HCT116 (cell line): Measurements from ENCODE around the gene CAT. TPM values are rescaled to one million over a fixed set of nuclear protein-coding genes. Genes with fewer than 3 reads are reported as not detected.

ENCODE experiments used
- ATAC-seq: fragments of 200-7000 bp; cut with Tn5 transposase; 2 replicates; pipeline ENCODE4 v1.9.1; 2020; ENCODE audit warnings: mild to moderate bottlenecking, moderate library complexity
- BruUV-seq: library from RNA; stranded (reverse); fragments of 400-500 nt; replicated peaks from 2 replicates; lab custom pipeline; 2021; lab: Mats Ljungman, UMichigan
- CTCF ChIA-PET: fragments of 300-600 bp; sonication (Branson Sonifier 250); formaldehyde crosslinking; loops from one replicate; lab custom pipeline; 2021; ENCODE audit warnings: antibody characterized with exemption; lab: Charles Lee
- POLR2A ChIA-PET: fragments of 300-600, 350-600 bp; sonication (Branson Sonifier 250); formaldehyde crosslinking; loops from one replicate; lab custom pipeline; 2021; ENCODE audit warnings: antibody characterized with exemption; lab: Charles Lee
- RAD21 ChIA-PET, 2 experiments: fragments of 300-600 bp; sonication (Branson Sonifier 250); formaldehyde crosslinking; loops; one replicate each; lab custom pipeline; 2023; ENCODE audit warnings: low total read pairs in 2 of 2; ENCODE audit not compliant: uncharacterized antibody in 2 of 2, unreplicated experiment in 2 of 2, low non-redundant PET in 1 of 2; lab: Charles Lee
- DNase-seq: peaks from one replicate; pipeline ENCODE4 v3.0.0-alpha.2; 2010; ENCODE audit warnings: low read depth, low spot score
- H2AFZ ChIP-seq: fragments of 200-600 bp; shearing (Covaris generic), sonication (generic); 2 replicates; pipeline ENCODE4 v1.6.1; 2017; ENCODE audit warnings: low read depth, mixed run types, mixed read lengths, antibody characterized with exemption, low read length; ENCODE audit not compliant: poor library complexity, severe bottlenecking
- H3K27ac ChIP-seq: 2 replicates; pipeline ENCODE4 v1.5.1; 2012; ENCODE audit warnings: low read depth, low read length
- H3K27me3 ChIP-seq: fragments of 200-600 bp; sonication (generic); 2 replicates; pipeline ENCODE4 v1.6.1; 2016; ENCODE audit warnings: mixed run types, low read length, mixed read lengths; ENCODE audit not compliant: insufficient read depth
- H3K36me3 ChIP-seq, 2 experiments: fragments of 200-500 bp in 1 of 2; fragments of 200-600 bp in 1 of 2; sonication (Bioruptor generic) in 1 of 2; sonication (generic) in 1 of 2; 2 replicates each; pipeline versions ENCODE4 v1.5.1 to v1.6.1; 2014 to 2016; ENCODE audit warnings: low read length in 2 of 2, inconsistent platforms in 1 of 2, mixed read lengths in 1 of 2, mixed run types in 1 of 2; ENCODE audit not compliant: insufficient read depth in 2 of 2, control insufficient read depth in 1 of 2
- H3K4me1 ChIP-seq, 2 experiments: fragments of 200-600 bp in 1 of 2; sonication (generic) in 1 of 2; 2 replicates each; pipeline versions ENCODE4 v1.5.1 to v1.6.1; 2012 to 2017; ENCODE audit warnings: low read length in 2 of 2, inconsistent platforms in 1 of 2, mild to moderate bottlenecking in 1 of 2, mixed read lengths in 1 of 2, mixed run types in 1 of 2, moderate library complexity in 1 of 2; ENCODE audit not compliant: insufficient read depth in 2 of 2, control insufficient read depth in 1 of 2
- H3K4me2 ChIP-seq: fragments of 200-600 bp; sonication (generic); 2 replicates; pipeline ENCODE4 v1.6.1; 2017; ENCODE audit warnings: mixed run types, low read length, mixed read lengths
- H3K4me3 ChIP-seq, 2 experiments: fragments of 200-600 bp in 1 of 2; sonication (generic) in 1 of 2; replicated peaks in 1 of 2; 2 replicates each; pipeline ENCODE4 v1.5.1; 2011 to 2016; ENCODE audit warnings: low read length in 2 of 2, control low read depth in 1 of 2, low read depth in 1 of 2, mild to moderate bottlenecking in 1 of 2, mixed read lengths in 1 of 2, mixed run types in 1 of 2
- H3K79me2 ChIP-seq: fragments of 200-600 bp; sonication (generic); 2 replicates; pipeline ENCODE4 v1.6.1; 2017; ENCODE audit warnings: mild to moderate bottlenecking, mixed run types, low read length, moderate library complexity, mixed read lengths; ENCODE audit not compliant: insufficient read depth
- H3K9ac ChIP-seq: fragments of 200-600 bp; sonication (generic); 2 replicates; pipeline ENCODE4 v1.6.1; 2016; ENCODE audit warnings: low read length, mixed read lengths
- H3K9me2 ChIP-seq: fragments of 200-600 bp; sonication (generic), shearing (Covaris generic); 2 replicates; pipeline ENCODE4 v1.6.1; 2017; ENCODE audit warnings: mixed run types, mild to moderate bottlenecking, moderate library complexity; ENCODE audit not compliant: insufficient read depth
- H3K9me3 ChIP-seq, 2 experiments: fragments of 200-500 bp in 1 of 2; fragments of 200-600 bp in 1 of 2; sonication (Bioruptor generic) in 1 of 2; sonication (generic) in 1 of 2; 2 replicates each; pipeline ENCODE4 v1.6.1; 2014 to 2017; ENCODE audit warnings: low read length in 2 of 2, mixed read lengths in 2 of 2, inconsistent platforms in 1 of 2, low read depth in 1 of 2, mild to moderate bottlenecking in 1 of 2, mixed run types in 1 of 2, moderate library complexity in 1 of 2; ENCODE audit not compliant: control insufficient read depth in 1 of 2, insufficient read depth in 1 of 2
- H4K20me1 ChIP-seq: fragments of 200-600 bp; sonication (generic), shearing (Covaris generic); 2 replicates; pipeline ENCODE4 v1.6.1; 2017; ENCODE audit warnings: mixed run types, mild to moderate bottlenecking, moderate library complexity; ENCODE audit not compliant: insufficient read depth
- CBX3 ChIP-seq: IDR thresholded peaks from 2 replicates; pipeline ENCODE4 v1.6.1; 2012; ENCODE audit warnings: low read depth
- CEBPB ChIP-seq: IDR thresholded peaks from 2 replicates; pipeline ENCODE4 v1.6.1; 2012; ENCODE audit warnings: low read depth
- ELF1 ChIP-seq: IDR thresholded peaks from 2 replicates; pipeline ENCODE4 v1.6.1; 2012; ENCODE audit warnings: low read depth, borderline replicate concordance
- EZH2 ChIP-seq: fragments of 200-600 bp; sonication (generic); IDR thresholded peaks from 2 replicates; pipeline ENCODE4 v1.6.1; 2017; ENCODE audit warnings: antibody characterized with exemption, mixed run types
- JUND ChIP-seq: IDR thresholded peaks from 2 replicates; pipeline ENCODE4 v1.6.1; 2012
- POLR2A ChIP-seq: IDR thresholded peaks from 2 replicates; pipeline ENCODE4 v1.7.0; 2011; ENCODE audit warnings: borderline replicate concordance; ENCODE audit not compliant: insufficient read depth, insufficient read length; ENCODE audit errors: extremely low read depth
- POLR2AphosphoS5 ChIP-seq: IDR thresholded peaks from 2 replicates; pipeline ENCODE4 v1.6.1; 2011; ENCODE audit warnings: mild to moderate bottlenecking, low read depth, low read length, moderate library complexity
- RAD21 ChIP-seq: IDR thresholded peaks from 2 replicates; pipeline ENCODE4 v1.6.1; 2012; ENCODE audit warnings: low read depth, mild to moderate bottlenecking
- SIN3A ChIP-seq: IDR thresholded peaks from 2 replicates; pipeline ENCODE4 v1.6.1; 2012; ENCODE audit warnings: low read depth
- SP1 ChIP-seq: IDR thresholded peaks from 2 replicates; pipeline ENCODE4 v1.6.1; 2012; ENCODE audit warnings: low read depth
- SRF ChIP-seq: IDR thresholded peaks from 2 replicates; pipeline ENCODE4 v1.6.1; 2012; ENCODE audit warnings: low read depth
- ZFX ChIP-seq: fragments of 450-650 bp; IDR thresholded peaks from 2 replicates; pipeline ENCODE4 v1.6.1; 2017
- intact Hi-C: fragments of 100-400 bp; cut with micrococcal nuclease; formaldehyde crosslinking; loops from 2 replicates; pipeline ENCODE4 v1.10.0; 2022
- total RNA-seq: library from RNA; stranded (reverse); gene quantifications from one replicate; pipeline ENCODE4 v1.2.1, GENCODE V29; 2021; ENCODE audit not compliant: unreplicated experiment
- TF ChIP-seq, protein P1 (sequence below): IDR thresholded peaks from 2 replicates; pipeline ENCODE4 v1.6.1; 2012
- TF ChIP-seq, protein P2 (sequence below): IDR thresholded peaks from 2 replicates; pipeline ENCODE4 v1.6.1; 2012; ENCODE audit warnings: low read depth

CAT gene
- total RNA-seq, 1 experiment from 2014 or later: 50.9 TPM

DNA sequence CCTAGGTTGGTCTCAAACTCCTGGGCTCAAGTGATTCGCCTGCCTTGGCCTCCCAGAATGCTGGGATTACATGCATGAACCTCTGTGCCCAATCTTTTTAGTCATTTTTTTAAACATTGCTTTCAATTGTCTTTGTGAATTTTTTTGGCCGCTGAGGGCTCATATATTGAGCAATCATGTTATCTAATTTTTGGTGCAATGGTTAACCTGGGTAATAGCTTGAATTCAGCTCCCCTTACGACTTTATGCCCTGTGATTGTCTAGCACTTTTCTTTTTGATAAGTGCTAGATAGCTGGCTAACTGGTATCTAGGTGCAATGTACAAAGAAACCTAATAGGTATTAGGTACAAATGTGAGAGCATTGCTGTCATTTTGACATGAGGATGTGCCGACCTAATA is 35.3 kb upstream of the CAT start:
- no peaks in the 10 kb centered on the region for H4K20me1 ChIP-seq
- ATAC-seq (no peak), DNase-seq (no peak)
- TF ChIP-seq POLR2A (no peak), POLR2AphosphoS5 (no peak), EZH2 (no peak), SIN3A (no peak), JUND (no peak), ZFX (no peak), CEBPB (no peak), SP1 (no peak), SRF (no peak), CBX3 (no peak), ELF1 (no peak), RAD21 (no peak)
- TF ChIP-seq, protein P1, sequence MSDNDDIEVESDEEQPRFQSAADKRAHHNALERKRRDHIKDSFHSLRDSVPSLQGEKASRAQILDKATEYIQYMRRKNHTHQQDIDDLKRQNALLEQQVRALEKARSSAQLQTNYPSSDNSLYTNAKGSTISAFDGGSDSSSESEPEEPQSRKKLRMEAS: no peak
- TF ChIP-seq, protein P2, sequence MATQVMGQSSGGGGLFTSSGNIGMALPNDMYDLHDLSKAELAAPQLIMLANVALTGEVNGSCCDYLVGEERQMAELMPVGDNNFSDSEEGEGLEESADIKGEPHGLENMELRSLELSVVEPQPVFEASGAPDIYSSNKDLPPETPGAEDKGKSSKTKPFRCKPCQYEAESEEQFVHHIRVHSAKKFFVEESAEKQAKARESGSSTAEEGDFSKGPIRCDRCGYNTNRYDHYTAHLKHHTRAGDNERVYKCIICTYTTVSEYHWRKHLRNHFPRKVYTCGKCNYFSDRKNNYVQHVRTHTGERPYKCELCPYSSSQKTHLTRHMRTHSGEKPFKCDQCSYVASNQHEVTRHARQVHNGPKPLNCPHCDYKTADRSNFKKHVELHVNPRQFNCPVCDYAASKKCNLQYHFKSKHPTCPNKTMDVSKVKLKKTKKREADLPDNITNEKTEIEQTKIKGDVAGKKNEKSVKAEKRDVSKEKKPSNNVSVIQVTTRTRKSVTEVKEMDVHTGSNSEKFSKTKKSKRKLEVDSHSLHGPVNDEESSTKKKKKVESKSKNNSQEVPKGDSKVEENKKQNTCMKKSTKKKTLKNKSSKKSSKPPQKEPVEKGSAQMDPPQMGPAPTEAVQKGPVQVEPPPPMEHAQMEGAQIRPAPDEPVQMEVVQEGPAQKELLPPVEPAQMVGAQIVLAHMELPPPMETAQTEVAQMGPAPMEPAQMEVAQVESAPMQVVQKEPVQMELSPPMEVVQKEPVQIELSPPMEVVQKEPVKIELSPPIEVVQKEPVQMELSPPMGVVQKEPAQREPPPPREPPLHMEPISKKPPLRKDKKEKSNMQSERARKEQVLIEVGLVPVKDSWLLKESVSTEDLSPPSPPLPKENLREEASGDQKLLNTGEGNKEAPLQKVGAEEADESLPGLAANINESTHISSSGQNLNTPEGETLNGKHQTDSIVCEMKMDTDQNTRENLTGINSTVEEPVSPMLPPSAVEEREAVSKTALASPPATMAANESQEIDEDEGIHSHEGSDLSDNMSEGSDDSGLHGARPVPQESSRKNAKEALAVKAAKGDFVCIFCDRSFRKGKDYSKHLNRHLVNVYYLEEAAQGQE: no peak
- POLR2A ChIA-PET: no interaction called here
- no peaks in the 10 kb centered on the region for H3K9me2 ChIP-seq
- CTCF ChIA-PET: no interaction called here
- RAD21 ChIA-PET: interaction anchor here in 1 of 2 experiments (0.6 kb wide), 1 partner anchor 40 kb away, joined by 4 read pairs; no protein-coding TSS in a partner anchor
- no peak overlapping the region for H3K27ac ChIP-seq
- no peaks in the 10 kb centered on the region for H3K4me1 ChIP-seq
- intact Hi-C loops: no loop called here
- H3K4me2 ChIP-seq: no peak overlapping the region
- H3K4me3 ChIP-seq: no peak overlapping the region
- no peak overlapping the region for H3K9ac ChIP-seq
- H3K36me3 ChIP-seq: no peaks in the 10 kb centered on the region
- no peaks in the 10 kb centered on the region for H3K9me3 ChIP-seq
- no peaks in the 10 kb centered on the region for H3K27me3 ChIP-seq
- no peaks in the 10 kb centered on the region for H3K79me2 ChIP-seq
- no peak overlapping the region for H2AFZ ChIP-seq
- no TSS peak for BruUV-seq
